WTC11 (cell line): Measurements from ENCODE around the gene VASN. TPM values are rescaled to one million over a fixed set of nuclear protein-coding genes. Genes with fewer than 3 reads are reported as not detected.
A peak's percentile ranks its signal among the peaks of the same experiment; 100 is the strongest.

ENCODE experiments used
- ATAC-seq: fragments of 200-7000 bp; cut with Tn5 transposase; 2 replicates; pipeline ENCODE4 v1.10.0; 2021; ENCODE audit warnings: mild to moderate bottlenecking, moderate library complexity
- CTCF ChIA-PET: fragments of 300-600 bp; sonication (Branson Sonifier 250); formaldehyde crosslinking; loops from one replicate; lab custom pipeline; 2021; ENCODE audit warnings: antibody characterized with exemption; lab: Charles Lee
- POLR2A ChIA-PET: fragments of 350-600 bp; sonication (Branson Sonifier 250); formaldehyde crosslinking; loops from one replicate; lab custom pipeline; 2021; ENCODE audit warnings: antibody characterized with exemption; lab: Charles Lee
- DNase-seq: peaks from one replicate; pipeline ENCODE4 v3.0.0; 2021; ENCODE audit warnings: low spot score
- H3K27ac Mint-ChIP-seq: 2 replicates; pipeline ENCODE4 v1.8.0; 2021; ENCODE audit warnings: mixed read lengths
- H3K27me3 Mint-ChIP-seq: 2 replicates; pipeline ENCODE4 v1.8.0; 2021; ENCODE audit warnings: low read depth, mild to moderate bottlenecking, moderate library complexity, mixed read lengths
- H3K36me3 Mint-ChIP-seq: 2 replicates; pipeline ENCODE4 v1.8.0; 2021; ENCODE audit warnings: mixed read lengths
- H3K4me1 Mint-ChIP-seq: 2 replicates; pipeline ENCODE4 v1.8.0; 2022; ENCODE audit warnings: mixed read lengths
- H3K4me3 Mint-ChIP-seq: 2 replicates; pipeline ENCODE4 v1.8.0; 2021; ENCODE audit warnings: mild to moderate bottlenecking, moderate library complexity, mixed read lengths
- H3K9me3 Mint-ChIP-seq: 2 replicates; pipeline ENCODE4 v1.8.0; 2021; ENCODE audit warnings: mixed read lengths
- ATF6 ChIP-seq: sonication (generic); formaldehyde crosslinking; IDR thresholded peaks from 2 replicates; pipeline ENCODE4 v1.8.1; 2023; ENCODE audit warnings: mild to moderate bottlenecking, missing genetic modification reagents
- CDX4 ChIP-seq: fragments of 250-450 bp; sonication (Bioruptor Pico); IDR thresholded peaks from 2 replicates; pipeline ENCODE4 v1.9.0; 2021; ENCODE audit warnings: moderate library complexity, mild to moderate bottlenecking, inconsistent platforms, borderline replicate concordance
- CREM ChIP-seq: sonication (generic); formaldehyde crosslinking; IDR thresholded peaks from 2 replicates; pipeline ENCODE4 v1.8.1; 2022; ENCODE audit warnings: mild to moderate bottlenecking, missing genetic modification reagents, moderate library complexity
- E2F1 ChIP-seq: sonication (generic); formaldehyde crosslinking; IDR thresholded peaks from 2 replicates; pipeline ENCODE4 v1.8.0; 2022; ENCODE audit warnings: mild to moderate bottlenecking, missing genetic modification reagents
- ERG ChIP-seq: fragments of 250-450 bp; sonication (Bioruptor Pico); IDR thresholded peaks from 2 replicates; pipeline ENCODE4 v1.8.0; 2021; ENCODE audit warnings: mild to moderate bottlenecking
- FOXK1 ChIP-seq: sonication (generic); formaldehyde crosslinking; IDR thresholded peaks from 2 replicates; pipeline ENCODE4 v1.8.0; 2022; ENCODE audit warnings: mild to moderate bottlenecking, moderate library complexity, missing genetic modification reagents
- FOXP4 ChIP-seq: sonication (generic); formaldehyde crosslinking; IDR thresholded peaks from 2 replicates; pipeline ENCODE4 v1.8.0; 2022; ENCODE audit warnings: mild to moderate bottlenecking, missing genetic modification reagents
- JUN ChIP-seq: sonication (generic); formaldehyde crosslinking; IDR thresholded peaks from 2 replicates; pipeline ENCODE4 v1.8.0; 2023; ENCODE audit warnings: mild to moderate bottlenecking, missing genetic modification reagents
- KAT7 ChIP-seq: sonication (generic); formaldehyde crosslinking; IDR thresholded peaks from 2 replicates; pipeline ENCODE4 v1.8.1; 2023; ENCODE audit warnings: missing genetic modification reagents, mild to moderate bottlenecking, borderline replicate concordance
- NFE2L1 ChIP-seq: sonication (generic); formaldehyde crosslinking; IDR thresholded peaks from 2 replicates; pipeline ENCODE4 v1.8.1; 2023; ENCODE audit warnings: missing genetic modification reagents
- PREB ChIP-seq: sonication (generic); formaldehyde crosslinking; IDR thresholded peaks from 2 replicates; pipeline ENCODE4 v1.8.1; 2022; ENCODE audit warnings: mild to moderate bottlenecking, missing genetic modification reagents, moderate library complexity, borderline replicate concordance
- SMAD4 ChIP-seq: sonication (generic); formaldehyde crosslinking; IDR thresholded peaks from 2 replicates; pipeline ENCODE4 v1.8.0; 2022; ENCODE audit warnings: mild to moderate bottlenecking, missing genetic modification reagents
- STAT6 ChIP-seq: sonication (generic); formaldehyde crosslinking; conservative IDR thresholded peaks from 2 replicates; pipeline ENCODE4 v1.8.1; 2023; ENCODE audit warnings: mild to moderate bottlenecking, low read depth, missing genetic modification reagents, moderate library complexity
- ZNF423 ChIP-seq: fragments of 250-450 bp; sonication (Bioruptor Pico); IDR thresholded peaks from 2 replicates; pipeline ENCODE4 v2.1.2; 2022; ENCODE audit warnings: mild to moderate bottlenecking, moderate library complexity
- ZNF532 ChIP-seq: fragments of 250-450 bp; sonication (Bioruptor Pico); IDR thresholded peaks from 2 replicates; pipeline ENCODE4 v1.9.0; 2021; ENCODE audit warnings: mild to moderate bottlenecking, borderline replicate concordance
- total RNA-seq: library from RNA; stranded (reverse); gene quantifications from 3 replicates; pipeline ENCODE4 v1.2.3, GENCODE V29; 2021

VASN gene
- total RNA-seq, 1 experiment from 2014 or later: 8.0 TPM

- CTCF ChIA-PET: interaction anchor here (0.6 to 11.7 kb wide), 12 partner anchors 8 to 119 kb away, joined by 3 to 273 read pairs (median 5); partner anchors contain the start of gene PAM16
- peak; percentile 79 for TF ChIP-seq ZNF423 (CRISPR knock-in tag)
- TF ChIP-seq ERG (CRISPR knock-in tag): no peak
- TF ChIP-seq FOXK1 (CRISPR knock-in tag): peak; percentile 51; the same call in 1 of the 2 replicates
- 0 out of 2 replicates have a peak, but pooled peaks have one; percentile 49 for TF ChIP-seq FOXP4 (CRISPR knock-in tag)
- Mint-ChIP-seq H3K9me3 (no peaks in the 10 kb centered on the region), H3K4me3 (peak overlapping the region; percentile 83), H3K27ac (no peak overlapping the region), H3K4me1 (peaks cover 36% of the 10 kb centered on the region), H3K36me3 (no peaks in the 10 kb centered on the region), H3K27me3 (no peaks in the 10 kb centered on the region)
- ATAC-seq: no peak
- DNase-seq: no peak
- POLR2A ChIA-PET: interaction anchor here (0.6 to 2.0 kb wide), 8 partner anchors 9 to 104 kb away, joined by 3 to 8 read pairs (median 3); partner anchors contain the start of gene HMOX2
Measured at GRCh38 chr16:4372578-4373355, 1.1 kb downstream of the VASN start.

- H3K27me3 Mint-ChIP-seq: no peaks in the 10 kb centered on the region
- H3K27ac Mint-ChIP-seq: no peak overlapping the region
- no peaks in the 10 kb centered on the region for H3K36me3 Mint-ChIP-seq
- DNase-seq (no peak), ATAC-seq (no peak)
- ChIA-PET POLR2A (interaction anchor here (0.8 to 2.0 kb wide), 8 partner anchors 8 to 103 kb away, joined by 3 to 8 read pairs (median 3); partner anchors contain the start of gene HMOX2), CTCF (interaction anchor here (0.6 to 11.7 kb wide), 13 partner anchors 8 to 120 kb away, joined by 3 to 273 read pairs (median 5); partner anchors contain the start of gene PAM16)
- H3K4me3 Mint-ChIP-seq: no peak overlapping the region; the same call in none of the 2 replicates
- H3K4me1 Mint-ChIP-seq: peaks cover 41% of the 10 kb centered on the region
- H3K9me3 Mint-ChIP-seq: no peaks in the 10 kb centered on the region
- TF ChIP-seq CDX4: no peak
- TF ChIP-seq NFE2L1: no peak
- no peak for TF ChIP-seq ATF6 (CRISPR knock-in tag)
- TF ChIP-seq ZNF532: no peak
- no peak for TF ChIP-seq KAT7 (CRISPR knock-in tag)
- TF ChIP-seq PREB (CRISPR knock-in tag): no peak
- no peak for TF ChIP-seq CREM (CRISPR knock-in tag)
- TF ChIP-seq JUN: no peak
- TF ChIP-seq STAT6: no peak
- TF ChIP-seq SMAD4 (CRISPR knock-in tag): no peak
- TF ChIP-seq E2F1 (CRISPR knock-in tag): no peak
- no peak for TF ChIP-seq ZNF423 (CRISPR knock-in tag)
Measured at GRCh38 chr16:4373356-4373908, 1.8 kb downstream of the VASN start.
